ENCODE results near the gene SIRPA. TPM values are rescaled to one million over a fixed set of nuclear protein-coding genes. Genes with fewer than 3 reads are reported as not detected.
A peak's percentile ranks its signal among the peaks of the same experiment; 100 is the strongest.

The SIRPA gene
- total and polyA plus RNA-seq, 2 of the 4 experiments (the other 2 are of a cell fraction), result 9.9 to 40.2 TPM

DNA sequence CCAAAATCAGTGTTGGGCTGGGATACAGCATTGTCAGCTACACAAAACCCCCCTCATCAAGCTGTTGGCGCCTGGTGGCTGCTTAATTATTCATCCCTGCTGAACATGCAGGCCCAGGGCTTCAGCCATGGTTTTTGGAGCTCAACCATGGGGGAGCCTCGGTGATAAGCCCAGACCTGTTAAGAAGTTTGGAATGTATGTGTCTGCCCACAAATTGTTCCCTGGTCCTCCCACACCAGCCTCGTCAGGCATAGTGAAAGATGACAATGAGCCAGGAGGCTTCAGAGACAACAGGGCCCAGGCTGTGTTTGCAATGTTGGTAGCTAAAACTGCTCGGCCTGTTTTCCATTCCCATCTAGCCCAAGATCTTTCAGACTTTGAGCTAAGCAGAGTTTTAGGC, 34.8 kb upstream of the SIRPA start:
- ATAC-seq (ENCODE audit: low read depth), result peak; percentile 76
- Histone ChIP-seq H3K9me3 (ENCODE audit: control insufficient read depth, insufficient read depth, low read length) (peaks cover 3% of the 10 kb centered on the region; the same call in 1 of the 2 replicates), H3K36me3 (ENCODE audit: control insufficient read depth, insufficient read depth, low read length) (no peaks in the 10 kb centered on the region), H2BK120ac (ENCODE audit: low read depth, low read length) (peak overlapping the region; percentile 79), H2AK5ac (ENCODE audit: low read depth, low read length) (peak overlapping the region; percentile 56; the same call in 1 of the 2 replicates), H2BK5ac (ENCODE audit: low read depth, low read length, poor library complexity, severe bottlenecking) (peak overlapping the region; percentile 79), H4K20me1 (ENCODE audit: insufficient read depth, low read length) (no peaks in the 10 kb centered on the region), H3K4me1 (ENCODE audit: control insufficient read depth, insufficient read depth, low read length) (peaks cover 8% of the 10 kb centered on the region), H3K9me1 (ENCODE audit: insufficient read depth, low read length) (0 out of 2 replicates have a peak, but pooled peaks cover 3% of the 10 kb centered on the region), H3K14ac (replicated peaks; ENCODE audit: low read depth, low read length) (peak overlapping the region; percentile 48; the same call in 1 of the 2 replicates), H2BK15ac (ENCODE audit: low read depth, low read length) (peak overlapping the region; percentile 56; the same call in 2 of the 3 replicates), H3K23ac (ENCODE audit: low read depth, low read length) (no peak overlapping the region; the same call in 1 of the 2 replicates), H3K9ac (ENCODE audit: low read depth, low read length) (no peak overlapping the region), H2AFZ (replicated peaks; ENCODE audit: low read length, poor library complexity) (peak overlapping the region; percentile 80), H3K4me2 (ENCODE audit: low read depth, low read length) (peak overlapping the region; percentile 8; the same call in 1 of the 2 replicates), H4K91ac (ENCODE audit: insufficient read depth, low read depth, low read length) (peak overlapping the region; percentile 75), H3K18ac (ENCODE audit: low read depth, low read length) (peak overlapping the region; percentile 39), H3K27me3 (ENCODE audit: control insufficient read depth, insufficient read depth, low read length) (peaks cover 12% of the 10 kb centered on the region), H3K4ac (ENCODE audit: low read depth, low read length) (peak overlapping the region; percentile 70), H2BK20ac (ENCODE audit: low read depth, low read length) (peak overlapping the region; percentile 16), H3K4me3 (ENCODE audit: insufficient read depth, low read depth, low read length) (no peak overlapping the region), H2AK9ac (replicated peaks; ENCODE audit: low read depth, low read length, poor library complexity) (peak overlapping the region; percentile 1), H4K5ac (ENCODE audit: low read depth, low read length) (peak overlapping the region; percentile 71), H3K56ac (ENCODE audit: extremely low read depth, insufficient read depth, low read length) (no peak overlapping the region), H3K79me1 (ENCODE audit: low read depth in 1 of 2, low read length in 2 of 2) (no peaks in the 10 kb centered on the region), H3K27ac (ENCODE audit: insufficient read depth, low read length) (no peak overlapping the region), H4K8ac (ENCODE audit: low read depth in 2 of 2, low read length in 2 of 2) (peak overlapping the region; percentile 29 to 63; a peak in 2 of 4 replicates)
- intact Hi-C loops (cut with micrococcal nuclease) (no loop called here), dilution Hi-C loops (cut with HindIII; ENCODE audit: low sequenced_read_pairs, unreplicated experiment) (no loop called here), in situ Hi-C loops (cut with MboI; ENCODE audit: low sequenced_read_pairs) (no loop called here)
- peak; percentile 74 for DNase-seq
- no TSS peak for BruUV-seq (replicated peaks)
- CTCF ChIA-PET, result no interaction called here
- POLR2A ChIA-PET (ENCODE audit: unreplicated experiment), result no interaction called here
- no CpG with 5 or more reads among the region's 4 CpGs for WGBS, 2 experiments (ENCODE audit: extremely low coverage in 2 of 2, insufficient read length in 1 of 2)
- TF ChIP-seq RCOR1 (IDR thresholded peaks at IDR 0.05; ENCODE audit: insufficient replicate concordance, low read length) (no peak), CEBPB (IDR thresholded peaks at IDR 0.05; ENCODE audit: low read depth, low read length) (no peak)
